Activated CD4-positive, alpha-beta T cell treated with anti-CD3 and anti-CD28 coated beads, Interleukin-2, Interleukin-4, amounts not matched to agents 100 ng/mL and 50 ng/mL, durations not matched to agents 16 hours and 8 hours (primary cell): ENCODE measurements around the gene FAM171A1.
A peak's percentile ranks its signal among the peaks of the same experiment; 100 is the strongest.
"Not testable (repeated sequence)": the region's sequence is repeated elsewhere in the genome, so short reads cannot be mapped to it uniquely, and the experiment has no call there.

Source experiments
- DNase-seq: peaks from one replicate; pipeline ENCODE4 v3.0.0-alpha.2; 2020; ENCODE audit warnings: low spot score

The FAM171A1 gene

GRCh38 chr10:15344256-15344875, 26.7 kb downstream of the FAM171A1 start:
- DNase-seq = no peak

DNA sequence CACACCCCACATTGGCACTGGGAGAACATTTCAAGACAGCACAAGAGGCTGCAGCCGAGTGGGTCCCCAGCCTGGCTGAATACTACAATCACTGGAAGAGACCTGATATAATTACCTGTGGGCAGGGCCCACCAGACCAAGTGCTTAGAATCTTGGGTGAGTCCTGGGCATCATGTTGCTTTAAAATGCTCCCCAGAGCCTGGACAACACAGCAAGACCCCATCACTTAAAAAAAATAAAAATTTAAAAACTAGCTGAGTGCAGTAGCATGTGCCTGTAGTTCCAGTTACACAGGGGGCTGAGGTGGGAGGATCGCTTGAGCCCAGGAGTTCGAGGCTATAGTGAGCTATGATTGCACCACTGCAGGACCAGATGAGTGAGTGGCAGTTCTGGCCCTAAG, 28.1 kb downstream of the FAM171A1 start:
- no peak for DNase-seq

DNA sequence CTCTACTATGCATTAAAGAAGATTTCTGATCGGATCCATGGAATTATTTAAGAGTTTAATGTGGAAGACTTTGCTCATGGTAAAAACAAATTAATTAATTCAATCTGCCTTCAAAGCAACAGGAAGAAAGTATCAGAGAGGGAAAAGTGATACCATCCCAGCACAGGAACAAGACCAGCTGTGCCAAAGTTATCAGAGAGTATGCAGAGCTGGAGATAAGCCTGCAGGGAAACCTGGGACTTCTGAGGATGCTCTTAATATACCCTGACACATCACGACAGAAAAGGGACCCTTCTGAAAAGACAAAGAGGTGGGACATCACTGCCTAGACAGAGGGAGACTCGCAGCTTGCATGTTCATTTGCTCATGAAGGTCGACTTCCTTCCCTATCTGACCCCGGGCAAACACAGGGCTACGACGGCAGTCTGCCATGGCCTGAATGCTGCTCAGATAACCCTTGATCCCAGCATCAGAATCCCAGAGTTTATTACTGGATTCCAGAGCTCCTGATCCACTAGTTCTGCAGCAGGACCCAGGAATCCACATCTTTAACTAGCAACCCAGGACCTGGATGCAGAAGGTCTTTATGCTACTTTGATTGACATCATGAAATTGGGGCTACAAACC, 29.5 kb downstream of the FAM171A1 start:
- no peak for DNase-seq

GRCh38 chr10:15339892-15340291, 31.2 kb downstream of the FAM171A1 start:
- DNase-seq = no peak

GRCh38 chr10:15337441-15337923, 33.6 kb downstream of the FAM171A1 start:
- DNase-seq = not testable (repeated sequence)

DNA sequence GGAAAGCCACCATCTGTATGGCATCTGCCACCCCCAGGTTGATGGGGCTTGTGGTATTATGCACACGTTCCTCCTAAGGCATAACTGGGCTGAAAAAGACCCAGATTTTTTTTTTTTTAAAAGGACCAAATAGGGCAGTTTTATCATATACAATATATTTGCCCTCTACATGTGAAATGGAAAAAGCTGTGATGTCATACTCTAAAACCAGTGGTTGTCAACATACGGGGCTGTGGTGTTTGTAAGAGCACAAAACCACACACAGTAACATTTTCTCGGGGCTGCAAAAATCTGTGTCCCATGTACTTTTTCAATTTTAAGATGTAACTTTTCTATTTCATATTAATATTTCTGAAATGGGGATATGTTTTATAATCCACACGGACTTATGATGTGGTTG, 34.9 kb downstream of the FAM171A1 start:
- no peak for DNase-seq

DNA sequence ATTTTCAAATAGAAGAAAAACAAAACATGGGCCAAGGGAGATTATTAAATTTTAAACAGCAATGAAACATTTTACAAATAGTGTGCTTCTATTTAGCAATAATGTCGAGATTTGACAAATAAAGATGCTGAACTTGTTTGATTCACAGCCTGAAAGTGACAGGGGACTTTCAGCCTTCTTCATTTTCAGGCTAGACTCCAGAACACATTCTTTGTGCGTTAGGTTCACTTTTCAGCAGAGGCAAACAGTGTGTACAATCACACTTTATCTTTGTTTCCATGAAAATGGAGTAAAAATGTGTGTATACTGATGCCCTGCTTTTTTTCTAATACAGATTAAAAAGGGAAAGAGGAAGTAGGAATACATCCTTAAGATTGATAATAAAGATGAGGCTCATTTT, 35.6 kb downstream of the FAM171A1 start:
- no peak for DNase-seq

DNA sequence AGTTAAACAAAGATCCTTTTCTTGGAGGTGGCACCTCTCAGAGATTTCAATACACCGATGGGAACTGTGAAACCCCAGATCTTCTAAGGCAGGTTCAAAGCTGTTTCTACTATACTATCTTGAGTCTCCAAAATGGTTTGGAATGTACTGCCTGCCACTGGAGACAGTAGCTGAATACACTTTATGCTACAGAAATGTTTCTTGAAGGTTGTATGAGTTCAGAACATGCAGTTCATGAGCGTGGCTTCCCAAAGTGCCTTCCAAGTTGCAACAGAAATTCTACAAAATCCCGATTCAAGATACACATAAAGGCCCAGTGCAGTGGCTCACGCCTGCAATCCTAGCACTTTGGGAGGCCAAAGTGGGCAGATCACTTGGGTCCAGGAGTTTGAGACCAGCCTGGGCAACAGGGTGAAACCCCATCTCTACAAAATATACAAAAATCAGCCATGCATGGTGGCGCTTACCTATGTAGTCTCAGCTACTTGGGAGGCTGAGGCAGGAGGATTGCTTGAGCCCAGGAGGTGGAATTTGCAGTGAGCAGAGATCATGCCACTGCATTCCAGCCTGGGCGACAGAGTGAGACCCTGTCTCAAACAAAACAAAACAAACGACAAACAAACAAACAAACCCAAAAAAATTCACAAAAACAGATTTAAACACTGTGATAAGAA, 36.3 kb downstream of the FAM171A1 start:
- no peak for DNase-seq

- DNase-seq = no peak
These were observed 37.0 kb downstream of the FAM171A1 start for GRCh38 chr10:15333909-15334649.

- DNase-seq = not testable (repeated sequence)
These were observed 37.9 kb downstream of the FAM171A1 start for GRCh38 chr10:15333181-15333580.

GRCh38 chr10:15331461-15331860, 39.6 kb downstream of the FAM171A1 start:
- no peak for DNase-seq

GRCh38 chr10:15329437-15329836, 41.7 kb downstream of the FAM171A1 start:
- DNase-seq = no peak

DNA sequence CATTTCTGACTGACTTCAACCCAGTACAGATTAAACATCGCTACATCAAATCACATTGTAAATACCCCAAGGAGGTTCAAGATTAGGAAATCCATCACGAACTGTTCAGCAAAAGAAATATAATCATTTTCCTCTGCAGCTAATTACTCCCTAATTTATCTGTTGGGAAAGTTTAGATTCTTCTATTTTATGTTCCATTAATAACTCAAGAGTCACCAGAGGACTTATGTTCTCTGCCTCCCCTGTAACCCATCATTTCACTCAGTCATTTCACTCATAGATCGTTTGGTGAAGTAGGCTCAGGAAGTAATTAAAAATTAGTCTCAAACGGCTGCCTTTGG, 45.2 kb downstream of the FAM171A1 start:
- DNase-seq = no peak

DNA sequence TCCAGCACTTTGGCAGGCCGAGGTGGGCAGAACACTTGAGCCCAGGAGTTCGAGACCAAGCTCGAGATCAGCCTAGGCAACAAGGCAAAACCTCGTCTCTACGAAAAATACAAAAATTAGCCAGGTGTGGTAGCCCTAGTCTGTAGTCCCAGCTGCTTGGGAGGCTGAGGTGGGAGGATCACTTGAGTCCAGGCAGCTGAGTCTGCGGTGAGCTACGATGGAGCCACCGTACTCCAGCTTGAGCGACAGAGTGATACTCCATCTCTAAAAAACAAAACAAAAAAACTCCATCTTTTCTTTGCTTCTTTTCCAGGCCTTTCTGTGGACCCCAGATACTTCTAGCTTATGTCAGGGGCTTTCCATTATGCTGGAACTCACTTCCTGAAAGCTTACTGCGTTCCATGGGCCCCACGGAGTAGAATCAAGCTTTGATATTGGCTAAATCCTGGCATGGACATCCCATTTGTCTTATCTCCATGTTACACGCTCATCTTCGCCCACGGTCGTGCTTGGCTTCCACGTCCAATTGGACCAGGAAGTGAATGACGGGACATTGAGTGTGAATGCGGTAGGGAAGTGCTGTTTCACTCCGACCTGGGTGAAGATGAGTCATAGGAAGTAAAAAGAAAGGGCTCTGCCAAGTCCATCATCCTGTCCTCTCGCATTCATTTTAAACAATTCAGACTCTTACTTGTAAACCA, 45.7 kb downstream of the FAM171A1 start:
- peak; percentile 10 for DNase-seq

- no peak for DNase-seq
These were observed 46.5 kb downstream of the FAM171A1 start for GRCh38 chr10:15324611-15325010.

DNA sequence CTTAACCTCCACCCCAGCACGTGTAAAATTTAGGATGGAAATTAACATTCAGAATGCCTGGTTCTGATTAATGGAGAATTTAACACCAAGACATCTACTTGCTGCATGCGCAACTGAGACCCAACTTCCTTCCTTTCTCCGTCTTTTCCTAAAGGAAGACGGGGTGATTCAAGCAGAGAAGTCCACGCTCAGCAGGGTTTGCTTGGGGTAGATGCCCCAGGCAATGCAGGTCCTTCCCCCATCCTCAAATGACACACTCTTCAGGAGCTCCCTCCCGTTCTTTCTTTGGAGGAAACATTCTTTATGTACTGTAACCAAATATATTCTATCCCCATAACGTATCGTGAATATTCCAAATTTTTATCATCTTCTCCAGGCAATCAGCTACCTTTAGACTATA, 47.0 kb downstream of the FAM171A1 start:
- DNase-seq = no peak

DNA sequence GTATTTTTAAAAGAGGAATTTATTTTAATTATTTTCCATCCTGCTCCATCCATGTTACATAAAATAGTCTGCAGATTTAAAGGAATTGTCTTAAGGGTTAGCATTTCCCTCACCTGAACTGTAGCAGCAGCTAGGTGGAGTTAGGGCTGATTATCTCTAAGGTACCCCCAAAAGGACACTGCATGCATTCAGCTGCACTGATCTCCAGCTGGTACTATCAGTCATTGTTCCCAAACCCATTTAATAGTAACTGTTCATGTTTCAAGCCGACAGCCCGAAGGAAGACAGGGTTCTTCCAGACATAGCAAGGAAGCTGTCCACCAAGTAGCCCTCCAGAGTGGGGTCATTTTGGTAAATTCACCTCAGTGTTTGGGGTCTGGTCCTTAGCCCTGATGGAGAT, 48.7 kb downstream of the FAM171A1 start:
- DNase-seq = no peak

GRCh38 chr10:15321431-15322341, 49.4 kb downstream of the FAM171A1 start:
- DNase-seq = no peak

DNA sequence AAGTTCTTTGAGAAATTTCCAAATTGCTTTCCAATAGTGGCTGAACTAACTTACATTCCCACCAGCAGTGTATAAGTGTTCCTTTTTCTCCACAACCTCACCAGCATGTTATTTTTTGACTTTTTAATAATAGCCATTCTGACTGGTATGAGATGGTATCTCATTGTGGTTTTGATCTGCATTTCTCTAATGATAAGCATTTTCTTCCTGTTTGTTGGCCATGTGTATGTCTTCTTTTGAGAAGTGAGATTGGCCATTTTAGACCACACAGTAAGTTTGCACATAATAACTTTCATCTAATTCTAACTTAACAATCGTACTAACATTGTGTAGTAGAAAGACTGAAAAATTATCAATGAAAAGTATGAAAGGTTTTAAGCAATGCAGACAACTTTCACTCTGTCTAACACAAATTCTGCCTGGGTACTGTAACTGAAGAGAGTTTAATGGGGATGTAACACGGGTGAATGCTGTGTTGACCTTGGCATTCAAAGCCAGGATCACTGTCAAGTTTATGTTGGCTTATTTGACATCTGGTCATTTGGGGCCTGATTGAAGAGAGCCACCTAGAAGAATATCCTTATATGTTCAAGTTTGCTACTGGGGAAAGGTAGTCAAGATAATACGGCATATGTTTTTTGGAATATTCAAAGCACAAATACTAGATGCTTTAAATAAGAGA, 50.4 kb downstream of the FAM171A1 start:
- DNase-seq = no peak

- no peak for DNase-seq
These were observed 51.0 kb downstream of the FAM171A1 start for GRCh38 chr10:15320118-15320517.
